Posterior vena cava (tissue), 2 donors: ENCODE measurements around the gene TRIM38. TPM values are rescaled to one million over a fixed set of nuclear protein-coding genes. Genes with fewer than 3 reads are reported as not detected.
"Not testable (repeated sequence)": the region's sequence is repeated elsewhere in the genome, so short reads cannot be mapped to it uniquely, and the experiment has no call there.

Experiments used
- DNase-seq: peaks from one replicate; pipeline ENCODE4 v3.0.0-alpha.2; 2020; ENCODE audit warnings: low spot score
- intact Hi-C, 2 donors: fragments of 100-400 bp; cut with DNase I; formaldehyde crosslinking; loops; one replicate each; pipeline versions ENCODE4 v1.14.1 to v1.14.2; 2022 to 2023
- total RNA-seq, 2 donors: library from RNA; stranded (reverse); fragmentation: NEBNext Ultra II Directional; extraction: Animal tissue kit (Norgen Biotek cat#: 25700); gene quantifications; one replicate each; pipeline ENCODE4 v1.2.1, GENCODE V29; 2021
- donor health status: DM: yes; HTN: yes; CAD: no.
- donor health status: DM: yes; HTN: yes; CAD: no.

TRIM38 gene
- total RNA-seq, 2 donors from 2014 or later = 13.7 to 13.8 TPM

DNA sequence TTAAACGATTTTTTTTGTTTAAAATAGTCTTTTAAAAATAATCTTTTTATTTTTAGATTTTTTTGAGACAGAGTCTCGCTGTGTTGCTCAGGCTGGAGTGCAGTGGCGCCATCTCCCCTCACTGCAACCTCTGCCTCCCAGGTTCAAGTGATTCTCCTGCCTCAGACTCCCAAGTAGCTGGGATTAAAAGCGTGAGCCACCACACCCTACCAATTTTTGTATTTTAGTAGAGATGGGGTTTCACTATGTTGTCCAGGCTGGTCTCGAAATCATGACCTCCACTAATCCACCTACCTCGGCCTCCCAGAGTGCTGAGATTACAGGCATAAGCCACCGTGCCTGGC is 30.7 kb downstream of the TRIM38 start:
- DNase-seq, intact Hi-C loops: not testable (repeated sequence)

DNA sequence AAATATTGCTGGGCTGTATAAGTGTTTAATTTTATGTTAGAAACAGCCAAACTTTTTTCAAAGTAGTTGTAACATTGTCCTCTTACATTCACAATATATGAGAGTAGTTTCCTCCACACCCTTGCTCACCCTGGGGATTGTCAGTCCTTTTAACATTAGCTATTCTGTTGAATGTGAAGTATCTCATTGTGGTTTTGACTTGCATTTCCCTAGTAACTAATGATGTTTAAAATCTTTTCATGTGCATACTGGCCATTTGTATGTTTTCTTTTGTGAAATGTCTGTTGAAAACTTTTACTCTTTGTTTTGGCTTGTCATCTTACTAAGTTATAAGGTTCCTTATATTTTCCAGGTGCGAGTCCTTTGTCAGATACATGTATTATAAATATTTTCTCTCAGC is 32.9 kb downstream of the TRIM38 start:
- DNase-seq = no peak
- intact Hi-C loops = no loop called here

DNA sequence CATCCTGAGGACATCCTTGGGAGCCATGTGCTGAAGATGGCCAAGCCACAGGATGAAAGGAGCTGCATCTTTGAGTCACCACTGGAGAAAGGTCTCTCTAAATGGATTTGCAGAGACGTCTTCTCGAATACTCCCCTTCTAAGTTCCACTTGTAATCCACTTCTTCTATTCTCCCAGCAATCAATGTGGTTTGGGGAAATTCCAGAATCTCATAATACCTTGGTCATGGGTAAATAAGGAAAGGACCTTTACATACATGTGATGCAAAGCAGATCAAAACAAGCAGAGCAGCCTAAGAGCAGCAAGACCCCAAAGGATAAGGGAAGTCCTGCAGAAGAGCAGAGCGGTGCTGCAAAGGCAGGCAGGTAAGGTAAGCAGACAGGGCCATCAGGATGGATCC is 35.3 kb downstream of the TRIM38 start:
- intact Hi-C loops = no loop called here
- DNase-seq = no peak

DNA sequence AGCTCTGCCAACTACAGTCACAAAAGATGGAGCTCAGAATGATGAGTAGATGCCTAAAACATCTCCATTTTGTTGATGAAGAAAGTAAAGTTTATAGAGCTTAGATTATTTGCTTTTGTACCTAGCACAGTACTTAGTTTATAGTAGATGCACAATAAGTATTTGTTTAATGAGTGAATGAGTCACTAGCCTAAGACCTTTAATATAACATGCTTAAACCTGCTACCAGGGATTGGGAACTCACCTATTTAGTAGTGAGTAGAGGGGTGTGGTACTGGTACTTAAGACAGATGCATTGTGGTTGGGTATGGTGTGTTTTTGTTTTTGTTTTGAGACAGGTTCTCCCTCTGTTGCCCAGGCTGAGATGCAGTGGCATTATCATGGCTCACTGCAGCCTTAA is 35.8 kb downstream of the TRIM38 start:
- DNase-seq = no peak
- intact Hi-C loops = no loop called here

DNA sequence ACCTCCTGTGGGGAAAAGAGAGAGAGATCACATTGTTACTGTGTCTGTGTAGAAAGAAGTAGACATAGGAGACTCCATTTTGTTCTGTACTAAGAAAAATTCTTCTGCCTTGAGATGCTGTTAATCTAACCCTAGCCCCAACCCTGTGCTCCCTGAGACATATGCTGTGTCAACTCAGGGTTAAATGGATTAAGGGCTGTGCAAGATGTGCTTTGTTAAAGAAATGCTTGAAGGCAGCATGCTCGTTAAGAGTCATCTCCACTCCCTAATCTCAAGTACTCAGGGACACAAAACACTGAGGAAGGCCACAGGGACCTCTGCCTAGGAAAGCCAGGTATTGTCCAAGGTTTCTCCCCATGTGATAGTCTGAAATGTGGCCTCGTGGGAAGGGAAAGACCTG is 36.6 kb downstream of the TRIM38 start:
- DNase-seq, intact Hi-C loops: not testable (repeated sequence)

DNA sequence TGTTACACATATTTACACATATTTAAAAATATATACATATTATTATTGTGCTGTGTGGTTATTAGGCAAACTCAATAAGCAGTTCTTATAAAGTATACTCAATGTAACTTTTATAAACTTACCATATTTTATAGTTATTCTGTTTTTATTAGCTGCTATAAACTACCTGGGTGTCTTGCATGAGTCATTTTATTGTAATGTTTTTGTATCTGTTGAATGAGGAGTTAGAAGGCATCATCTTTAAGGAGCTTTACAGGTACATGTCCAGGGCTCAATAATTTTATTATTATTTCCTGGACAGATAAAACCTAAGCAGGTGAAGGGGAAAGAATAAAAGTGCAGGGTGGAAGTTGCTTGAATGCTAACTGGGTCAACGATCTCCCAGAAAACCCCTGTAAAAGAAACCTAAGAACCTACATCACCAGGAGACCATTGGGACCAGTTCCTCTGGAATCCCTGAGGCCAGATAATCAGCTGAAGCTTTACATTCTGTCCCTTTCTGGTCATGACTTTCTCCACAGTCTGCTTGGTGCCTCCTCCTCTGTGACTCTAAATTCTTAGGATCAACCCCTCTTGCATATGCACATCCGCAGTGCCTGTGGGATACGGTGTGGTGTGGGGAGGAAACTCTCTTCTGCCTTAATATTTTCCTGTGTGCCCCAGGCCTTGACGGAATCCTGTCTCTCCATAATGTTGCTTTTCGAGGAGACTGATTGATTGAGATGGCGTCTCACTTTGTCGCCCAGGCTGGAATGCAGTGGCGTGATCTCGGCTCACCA is 38.0 kb downstream of the TRIM38 start:
- no peak for DNase-seq
- intact Hi-C loops = no loop called here

DNA sequence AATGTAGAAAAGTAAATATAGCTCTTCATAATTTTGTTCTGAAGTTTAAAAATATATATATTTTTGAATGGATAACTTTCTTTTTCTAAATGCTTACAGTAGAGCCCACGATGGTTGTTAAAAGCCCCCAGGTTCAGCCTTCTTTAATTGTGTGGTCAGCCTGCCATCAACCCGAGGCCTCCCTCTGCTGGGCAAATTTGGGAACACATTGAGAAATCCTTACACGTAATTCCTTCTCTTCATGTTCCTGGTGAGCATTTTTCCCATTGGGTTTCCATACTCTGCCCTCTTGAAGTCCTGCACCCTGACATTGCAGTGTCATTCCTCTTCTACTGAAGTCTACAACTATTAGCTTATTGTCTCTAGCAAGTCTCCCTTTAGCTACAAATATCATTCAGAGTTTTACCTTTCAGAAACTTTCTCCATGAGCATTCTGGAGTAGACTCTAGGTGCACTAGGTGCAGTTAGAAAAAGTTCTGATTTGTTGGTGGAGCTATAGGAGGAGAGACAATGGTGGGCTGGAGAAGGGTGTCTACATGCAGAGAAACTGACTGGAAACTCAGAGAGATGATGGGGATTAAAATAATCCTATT is 40.6 kb downstream of the TRIM38 start:
- no peak for DNase-seq
- intact Hi-C loops = no loop called here

DNA sequence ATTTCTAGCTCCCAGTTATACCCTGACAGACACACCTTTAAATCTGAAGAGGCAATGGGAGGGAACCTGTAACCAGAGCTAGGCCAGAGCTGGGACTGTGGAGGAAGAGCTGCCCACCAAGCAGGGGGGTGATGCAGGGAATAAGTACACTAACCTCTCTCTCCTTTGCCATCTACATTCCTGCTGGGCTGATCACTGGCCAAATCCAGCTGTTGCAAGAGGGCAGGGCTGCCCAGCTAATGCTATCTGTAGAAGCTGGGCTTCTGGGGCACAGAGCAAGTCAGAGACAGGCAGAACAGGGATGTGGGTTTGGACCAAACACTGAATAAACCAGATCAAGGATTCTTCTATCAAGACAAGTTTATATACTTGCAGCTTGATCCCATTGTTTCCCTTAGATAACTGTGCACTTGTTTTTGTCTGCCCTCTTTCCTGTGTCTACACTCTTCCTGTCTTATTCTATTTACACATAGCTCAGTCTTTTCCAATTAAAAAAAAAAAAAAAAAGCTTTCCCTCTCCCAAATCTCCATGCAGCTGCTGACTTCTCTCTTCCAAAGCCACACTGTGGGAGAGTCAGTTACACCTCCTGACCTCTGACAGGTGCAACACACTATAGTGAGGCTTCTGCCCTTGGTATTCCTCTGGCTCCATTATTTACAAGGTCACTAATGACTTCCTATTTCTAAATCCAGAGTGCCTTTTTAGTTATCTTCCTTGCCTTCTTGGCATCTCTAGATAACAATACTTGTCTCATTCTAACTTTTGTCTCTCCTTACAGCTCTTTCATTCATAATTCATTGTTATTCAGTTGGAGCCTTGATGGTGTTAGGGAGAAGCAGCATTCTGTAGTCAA is 43.7 kb downstream of the TRIM38 start:
- no peak for DNase-seq
- intact Hi-C loops = no loop called here

DNA sequence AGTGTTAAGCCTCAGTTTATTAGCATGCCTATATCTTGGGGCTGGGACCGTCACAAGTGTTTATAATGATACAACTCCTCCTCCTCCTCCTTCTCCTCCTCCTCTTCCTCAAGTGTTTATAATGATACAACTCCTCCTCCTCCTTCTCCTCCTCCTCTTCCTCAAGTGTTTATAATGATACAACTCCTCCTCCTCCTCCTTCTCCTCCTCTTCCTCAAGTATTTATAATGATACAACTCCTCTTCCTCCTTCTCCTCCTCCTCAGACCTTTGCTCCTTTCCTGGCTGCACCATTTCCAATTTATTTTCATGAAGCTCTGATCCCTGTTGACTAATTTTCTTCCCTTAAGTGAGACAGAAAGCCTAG is 44.3 kb downstream of the TRIM38 start:
- intact Hi-C loops, DNase-seq: not testable (repeated sequence)

DNA sequence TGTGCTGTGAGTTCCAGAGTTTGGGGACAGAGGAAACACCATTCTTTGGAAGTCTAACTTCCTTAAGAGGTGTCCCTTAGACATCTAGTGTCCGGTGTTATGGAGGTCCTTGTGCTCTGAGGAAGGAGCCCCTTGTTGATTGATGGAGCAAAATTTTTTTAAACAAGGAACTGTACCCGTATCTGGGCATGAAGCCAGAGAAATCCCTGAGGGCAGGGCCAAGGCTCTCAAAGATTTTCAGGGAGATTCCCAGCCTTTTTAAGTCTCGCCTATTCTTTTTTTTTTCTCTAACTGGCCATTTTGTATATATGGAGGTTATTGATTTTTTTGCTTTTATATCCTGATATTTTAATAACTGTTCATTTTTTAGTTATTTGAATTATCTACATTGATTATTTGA is 45.9 kb downstream of the TRIM38 start:
- intact Hi-C loops = no loop called here
- DNase-seq = no peak

DNA sequence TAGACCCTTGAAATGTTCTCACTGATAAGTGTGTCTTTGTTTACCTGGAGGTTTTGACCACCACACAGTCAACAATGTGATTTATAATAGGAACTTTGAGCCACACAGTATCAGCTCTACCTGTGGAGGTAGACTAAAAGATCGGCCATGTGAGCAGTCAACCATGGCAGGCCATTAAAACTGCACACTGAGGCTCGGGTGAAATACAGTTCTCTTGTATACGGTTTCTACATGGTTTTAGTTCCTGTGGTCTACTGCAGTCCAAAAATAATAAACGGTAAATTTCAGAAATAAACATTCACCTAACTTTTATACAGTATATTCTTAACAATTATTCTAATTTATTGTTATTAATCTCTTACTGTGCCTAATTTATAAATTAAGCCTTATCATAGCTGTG is 47.2 kb downstream of the TRIM38 start:
- intact Hi-C loops = no loop called here
- DNase-seq = no peak

DNA sequence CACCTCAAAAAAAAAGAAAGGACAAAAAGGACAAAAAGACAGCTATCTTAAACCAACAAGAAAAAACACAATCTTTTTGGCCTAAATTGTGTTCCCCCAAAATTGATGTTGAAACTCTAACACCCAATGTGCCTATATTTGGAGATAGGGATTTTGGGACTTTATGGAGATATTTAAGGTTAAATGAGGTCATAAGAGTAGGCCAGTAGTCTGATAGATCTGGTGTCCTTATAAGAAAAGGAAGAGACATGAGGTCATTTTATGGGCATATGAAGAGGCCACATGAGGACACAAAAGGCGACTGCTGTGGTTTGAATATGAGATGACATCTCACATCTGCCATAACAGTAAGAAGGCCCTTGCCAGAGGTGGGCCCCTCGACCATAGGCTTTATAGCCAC is 49.5 kb downstream of the TRIM38 start:
- no peak for DNase-seq
- intact Hi-C loops = no loop called here

DNA sequence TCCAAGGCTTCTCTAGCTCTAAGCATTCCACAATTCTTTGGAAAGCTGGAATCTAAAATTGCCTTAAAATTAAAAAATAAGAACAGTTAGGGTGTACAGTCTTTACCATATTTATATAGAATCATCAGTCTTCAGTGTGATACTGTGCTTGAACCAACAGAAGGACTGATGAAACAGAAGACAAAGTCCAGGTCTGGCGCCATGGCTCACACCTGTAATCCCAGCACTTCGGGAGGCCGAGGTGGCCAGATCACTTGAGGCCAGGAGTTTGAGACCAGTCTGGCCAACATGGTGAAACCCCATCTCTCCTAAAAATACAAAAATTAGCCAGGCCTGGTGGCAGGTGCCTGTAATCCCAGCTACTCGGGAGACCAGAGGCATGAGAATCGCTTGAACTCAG is 51.8 kb downstream of the TRIM38 start:
- intact Hi-C loops, DNase-seq: not testable (repeated sequence)

DNA sequence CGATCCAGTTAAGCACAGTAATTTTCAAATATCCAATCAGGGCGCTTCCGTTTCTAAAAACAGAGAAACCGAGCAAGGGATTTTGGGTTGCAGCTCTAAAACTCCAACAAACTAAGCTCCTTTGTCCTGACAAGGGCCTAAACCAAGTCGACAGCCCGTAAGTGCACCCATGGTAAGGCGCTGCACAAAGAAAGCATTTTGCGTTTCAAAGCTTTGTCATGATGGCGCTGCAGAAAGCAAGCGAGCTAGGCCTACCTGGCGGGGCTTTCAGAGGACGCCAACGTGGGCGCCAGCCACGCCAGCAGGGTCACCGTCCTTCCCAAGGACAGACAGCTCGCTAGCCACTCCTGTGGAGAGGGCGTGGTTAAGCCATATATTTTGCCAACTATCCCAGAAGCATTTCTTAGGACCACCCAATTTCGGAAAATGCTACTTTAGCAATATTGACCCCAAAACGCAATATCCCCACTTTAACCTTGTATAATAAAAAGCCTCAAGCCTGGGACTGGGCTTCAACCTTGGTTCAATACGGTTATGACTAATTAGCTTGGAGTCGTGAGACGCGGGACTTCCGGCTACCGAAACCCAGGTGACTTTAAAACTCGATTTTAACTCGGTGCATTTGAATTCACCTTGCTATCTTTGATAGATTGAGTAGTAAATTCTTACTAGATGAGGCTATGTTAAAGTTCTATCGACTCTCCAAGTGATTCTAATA is 53.8 kb downstream of the TRIM38 start:
- DNase-seq = no peak
- intact Hi-C loops = no loop called here

DNA sequence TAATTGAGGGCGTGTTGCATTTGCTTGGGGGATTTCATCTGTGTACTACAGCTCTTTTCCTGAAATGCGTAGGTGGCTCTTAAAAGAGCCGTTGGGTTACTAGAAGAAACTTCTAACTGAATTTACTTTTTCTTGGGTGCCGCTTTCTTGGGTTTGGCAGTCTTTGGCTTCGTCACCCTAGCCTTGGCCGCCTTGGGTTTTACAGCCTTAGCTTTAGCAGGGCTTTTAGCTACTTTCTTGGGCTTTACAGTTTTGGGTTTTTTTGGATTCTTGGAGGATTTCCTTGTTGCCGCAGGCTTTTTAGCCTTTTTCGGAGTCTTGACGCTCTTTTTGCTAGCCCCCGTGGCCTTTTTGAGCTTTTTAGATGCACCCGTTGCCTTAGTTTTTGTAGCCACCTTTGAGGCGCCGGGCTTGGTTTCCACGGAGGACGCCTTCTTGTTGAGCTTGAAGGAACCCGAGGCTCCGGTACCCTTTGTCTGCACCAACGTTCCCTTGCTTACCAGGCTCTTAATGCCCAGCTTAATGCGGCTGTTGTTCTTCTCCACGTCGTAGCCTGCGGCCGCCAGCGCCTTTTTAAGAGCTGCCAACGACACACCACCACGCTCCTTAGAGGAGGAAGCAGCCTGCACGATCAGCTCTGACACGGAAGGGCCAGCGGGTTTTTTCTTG is 54.5 kb downstream of the TRIM38 start:
- DNase-seq = no peak
- intact Hi-C loops = no loop called here

DNA sequence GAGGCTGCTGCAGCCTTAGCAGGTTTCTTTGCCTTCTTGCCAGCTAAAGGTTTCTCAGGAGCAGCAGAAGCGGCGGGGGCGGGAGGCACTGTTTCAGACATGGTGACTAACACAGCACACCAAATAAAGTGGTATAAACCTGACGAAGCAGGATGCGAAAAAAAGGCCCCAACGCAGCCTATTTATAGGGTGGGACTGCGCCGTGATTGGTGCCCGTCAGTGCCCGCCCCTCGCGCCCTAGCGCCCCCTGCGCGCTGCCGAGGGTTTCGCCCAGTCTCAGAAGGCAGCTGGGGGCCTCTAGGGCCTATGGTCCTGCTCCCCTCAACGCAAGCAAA is 55.0 kb downstream of the TRIM38 start:
- DNase-seq = peak; percentile 93
- intact Hi-C loops = no loop called here

DNA sequence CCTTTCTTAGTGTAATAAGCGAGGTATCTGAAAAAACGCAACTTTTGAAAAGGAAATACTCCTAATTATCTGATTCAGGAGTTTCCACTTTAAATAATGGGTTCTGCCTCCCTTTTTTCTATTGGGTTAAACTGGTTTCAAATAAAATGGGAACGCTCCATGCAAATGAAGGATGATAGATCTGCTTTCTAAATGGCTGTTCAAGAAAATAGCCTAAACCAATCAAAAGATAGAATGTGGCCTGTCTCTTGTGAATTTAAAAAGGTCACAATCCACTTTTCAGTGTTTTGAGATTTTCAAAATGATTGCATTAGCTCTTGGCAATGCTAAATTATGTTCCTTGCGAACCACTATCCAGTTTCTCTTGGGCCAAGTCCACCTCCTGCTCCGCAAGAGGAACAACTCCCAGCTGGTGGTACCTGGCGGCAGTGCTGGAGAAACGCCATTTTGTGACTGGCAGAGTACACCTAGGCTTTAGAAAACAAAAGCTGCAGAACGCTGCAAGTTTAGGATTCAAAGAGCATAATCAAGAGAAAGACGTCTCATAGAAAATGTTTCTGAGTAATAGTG is 56.7 kb downstream of the TRIM38 start:
- intact Hi-C loops = no loop called here
- no peak for DNase-seq

DNA sequence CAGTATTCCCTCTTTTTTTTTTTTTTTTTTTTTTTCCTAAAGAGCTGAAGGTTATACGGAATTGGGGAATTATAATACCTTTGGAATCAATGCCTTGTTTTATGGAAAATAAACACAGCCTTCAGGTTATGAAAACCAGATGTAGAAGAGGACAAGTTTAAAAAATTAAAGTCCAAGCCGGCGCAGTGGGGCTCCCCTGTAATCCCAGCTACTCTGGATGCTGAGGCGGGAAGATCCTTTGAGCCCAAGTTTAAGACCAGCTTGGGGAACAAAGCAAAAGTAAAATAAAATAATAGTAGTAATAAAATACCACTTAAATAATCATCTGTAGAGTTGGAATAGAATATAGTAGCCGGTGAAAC is 57.3 kb downstream of the TRIM38 start:
- no peak for DNase-seq
- intact Hi-C loops = no loop called here

DNA sequence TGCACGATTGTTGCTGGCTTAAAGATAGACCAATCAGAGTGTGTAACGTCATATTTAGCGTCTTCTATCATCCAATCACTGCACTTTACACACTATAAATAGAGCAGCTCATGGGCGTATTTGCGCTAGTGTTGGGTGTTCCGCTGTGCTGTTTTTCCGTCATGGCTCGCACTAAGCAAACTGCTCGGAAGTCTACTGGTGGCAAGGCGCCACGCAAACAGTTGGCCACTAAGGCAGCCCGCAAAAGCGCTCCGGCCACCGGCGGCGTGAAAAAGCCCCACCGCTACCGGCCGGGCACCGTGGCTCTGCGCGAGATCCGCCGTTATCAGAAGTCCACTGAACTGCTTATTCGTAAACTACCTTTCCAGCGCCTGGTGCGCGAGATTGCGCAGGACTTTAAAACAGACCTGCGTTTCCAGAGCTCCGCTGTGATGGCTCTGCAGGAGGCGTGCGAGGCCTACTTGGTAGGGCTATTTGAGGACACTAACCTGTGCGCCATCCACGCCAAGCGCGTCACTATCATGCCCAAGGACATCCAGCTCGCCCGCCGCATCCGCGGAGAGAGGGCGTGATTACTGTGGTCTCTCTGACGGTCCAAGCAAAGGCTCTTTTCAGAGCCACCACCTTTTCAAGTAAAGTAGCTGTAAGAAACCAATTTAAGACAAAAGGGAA is 57.9 kb downstream of the TRIM38 start:
- intact Hi-C loops = no loop called here
- peak; percentile 92 for DNase-seq
